Choroid plexus epithelial cell (primary cell): ENCODE data around the gene PPP1R12B.
"Not testable (repeated sequence)": the region's sequence is repeated elsewhere in the genome, so short reads cannot be mapped to it uniquely, and the experiment has no call there.

Source experiments
- DNase-seq: peaks from one replicate; pipeline ENCODE4 v3.0.0-alpha.2; 2010; ENCODE audit warnings: low read depth
- H3K4me3 ChIP-seq: 2 replicates; pipeline ENCODE4 v1.5.1; 2011; ENCODE audit warnings: low read depth, mild to moderate bottlenecking, control low read depth, low read length, moderate library complexity
- TF ChIP-seq, protein P1 (sequence below): conservative IDR thresholded peaks from 2 replicates; pipeline ENCODE4 v1.5.1; 2011; ENCODE audit warnings: low read depth, mild to moderate bottlenecking, control low read depth, inconsistent platforms, low read length, moderate library complexity

The PPP1R12B gene

GRCh38 chr1:202416641-202417040 is 68.1 kb downstream of the PPP1R12B start:
- H3K4me3 ChIP-seq: no peak overlapping the region
- peak; percentile 51 for DNase-seq
- TF ChIP-seq, protein P1, sequence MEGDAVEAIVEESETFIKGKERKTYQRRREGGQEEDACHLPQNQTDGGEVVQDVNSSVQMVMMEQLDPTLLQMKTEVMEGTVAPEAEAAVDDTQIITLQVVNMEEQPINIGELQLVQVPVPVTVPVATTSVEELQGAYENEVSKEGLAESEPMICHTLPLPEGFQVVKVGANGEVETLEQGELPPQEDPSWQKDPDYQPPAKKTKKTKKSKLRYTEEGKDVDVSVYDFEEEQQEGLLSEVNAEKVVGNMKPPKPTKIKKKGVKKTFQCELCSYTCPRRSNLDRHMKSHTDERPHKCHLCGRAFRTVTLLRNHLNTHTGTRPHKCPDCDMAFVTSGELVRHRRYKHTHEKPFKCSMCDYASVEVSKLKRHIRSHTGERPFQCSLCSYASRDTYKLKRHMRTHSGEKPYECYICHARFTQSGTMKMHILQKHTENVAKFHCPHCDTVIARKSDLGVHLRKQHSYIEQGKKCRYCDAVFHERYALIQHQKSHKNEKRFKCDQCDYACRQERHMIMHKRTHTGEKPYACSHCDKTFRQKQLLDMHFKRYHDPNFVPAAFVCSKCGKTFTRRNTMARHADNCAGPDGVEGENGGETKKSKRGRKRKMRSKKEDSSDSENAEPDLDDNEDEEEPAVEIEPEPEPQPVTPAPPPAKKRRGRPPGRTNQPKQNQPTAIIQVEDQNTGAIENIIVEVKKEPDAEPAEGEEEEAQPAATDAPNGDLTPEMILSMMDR: no peak

- peak; percentile 50 for DNase-seq
- not testable (repeated sequence) for H3K4me3 ChIP-seq
These were observed 68.6 kb downstream of the PPP1R12B start for GRCh38 chr1:202417141-202417540.

GRCh38 chr1:202417762-202418201 is 69.3 kb downstream of the PPP1R12B start:
- peak; percentile 32 for DNase-seq
- not testable (repeated sequence) for H3K4me3 ChIP-seq

- not testable (repeated sequence) for H3K4me3 ChIP-seq, DNase-seq
These were observed 71.2 kb downstream of the PPP1R12B start for GRCh38 chr1:202419731-202420130.

DNA sequence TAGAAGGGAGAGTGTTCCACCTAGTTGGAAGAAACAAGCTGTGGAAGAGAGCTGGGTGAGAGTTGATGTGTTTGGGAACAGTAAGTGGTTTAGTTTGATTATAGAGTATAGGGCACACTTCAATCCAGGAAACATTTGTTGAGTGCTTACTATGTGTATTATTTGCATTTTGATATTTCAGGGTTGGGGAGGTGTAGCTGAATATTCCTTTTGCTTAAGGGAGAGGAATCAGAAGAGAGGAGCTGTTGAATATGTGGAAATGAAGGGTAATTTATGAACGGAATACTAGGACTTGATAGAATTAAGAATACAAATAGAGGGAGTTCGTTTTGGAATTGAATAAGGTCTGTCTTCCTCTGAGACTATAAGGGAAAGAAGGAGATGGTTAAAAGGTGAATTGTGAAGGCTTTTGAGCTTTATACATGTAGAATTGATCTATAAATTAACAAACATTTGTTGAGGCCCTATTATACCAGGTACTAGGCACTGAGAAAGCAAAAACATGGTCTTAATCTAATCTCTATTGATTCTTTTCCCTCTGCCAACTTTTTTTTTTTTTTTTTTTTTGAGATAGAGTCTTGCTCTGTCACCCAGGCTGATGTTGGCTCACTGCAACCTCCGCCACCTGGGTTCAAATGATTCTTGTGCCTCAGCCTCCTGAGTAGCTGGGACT is 72.1 kb downstream of the PPP1R12B start:
- not testable (repeated sequence) for DNase-seq, H3K4me3 ChIP-seq

- not testable (repeated sequence) for DNase-seq, H3K4me3 ChIP-seq
These were observed 74.2 kb downstream of the PPP1R12B start for GRCh38 chr1:202422709-202423108.

- H3K4me3 ChIP-seq: not testable (repeated sequence)
These were observed 75.8 kb downstream of the PPP1R12B start for GRCh38 chr1:202424260-202424659.

DNA sequence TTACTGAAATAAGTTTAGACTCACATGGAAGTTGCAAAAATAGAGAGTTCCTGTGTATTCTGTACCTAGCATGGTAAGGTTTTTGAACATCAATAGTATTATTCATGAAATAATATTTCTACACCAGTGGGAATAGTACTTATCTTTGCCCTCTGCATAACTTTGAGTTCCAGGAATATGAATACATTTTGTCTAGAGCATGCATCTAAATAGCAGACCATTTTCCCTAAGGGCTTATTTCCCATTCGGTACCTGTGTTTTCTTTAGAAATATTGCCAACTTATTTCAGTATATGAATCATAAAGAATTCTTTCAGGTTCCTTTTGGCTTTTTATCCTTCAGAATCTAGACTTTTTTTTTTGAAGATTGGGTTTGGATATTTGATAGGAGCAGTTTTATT is 81.6 kb downstream of the PPP1R12B start:
- H3K4me3 ChIP-seq, DNase-seq: not testable (repeated sequence)

More at GRCh38 chr1:202424260-202424659, 75.8 kb downstream of the PPP1R12B start:
- DNase-seq: not testable (repeated sequence)

GRCh38 chr1:202432338-202432737 is 83.8 kb downstream of the PPP1R12B start:
- not testable (repeated sequence) for H3K4me3 ChIP-seq, DNase-seq

DNA sequence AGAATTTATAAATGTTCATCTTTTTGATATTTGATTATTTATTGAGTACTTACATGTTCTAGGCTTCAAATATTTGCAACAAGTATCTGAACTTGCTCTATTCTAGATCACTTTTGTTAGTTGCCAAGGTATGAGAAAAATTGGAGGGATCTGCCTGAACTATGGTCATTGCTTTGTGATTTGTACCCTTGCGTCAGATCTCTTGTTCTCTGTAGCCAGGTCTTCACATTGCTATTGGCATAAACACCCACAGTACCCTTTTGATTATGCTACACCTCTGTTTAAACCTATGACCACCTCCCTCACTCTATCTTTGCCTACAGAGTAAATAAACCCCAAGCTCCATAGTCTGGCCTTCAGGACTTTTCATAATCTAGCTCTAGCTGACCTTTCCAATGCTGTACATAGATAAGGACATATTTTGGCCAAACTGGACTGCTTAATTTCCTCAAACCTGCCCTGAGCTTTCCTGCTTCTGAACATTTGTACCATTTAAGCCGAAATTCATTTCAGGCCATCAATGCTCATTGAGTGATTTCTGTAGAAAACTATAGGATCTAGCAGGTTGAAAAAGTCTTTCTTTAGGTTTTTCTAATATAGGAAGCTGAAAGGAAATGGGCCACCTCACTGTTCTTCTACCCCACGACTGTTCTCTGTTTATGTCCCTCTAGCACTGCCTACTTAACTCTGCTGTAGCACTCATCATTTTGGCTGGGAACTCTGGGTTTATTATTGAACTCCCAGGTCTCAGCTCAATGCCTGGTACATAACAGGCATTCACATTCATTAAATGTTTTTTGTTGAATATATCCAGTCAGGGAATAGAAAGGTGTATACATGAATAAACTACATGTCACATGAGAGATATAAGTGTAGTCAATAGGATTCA is 84.9 kb downstream of the PPP1R12B start:
- no peak overlapping the region for H3K4me3 ChIP-seq
- TF ChIP-seq, protein P1: no peak
- DNase-seq: no peak

GRCh38 chr1:202434059-202434458 is 85.6 kb downstream of the PPP1R12B start:
- no peak for DNase-seq
- TF ChIP-seq, protein P1: no peak
- H3K4me3 ChIP-seq: no peak overlapping the region
